Hematopoietic multipotent progenitor cell treated with erythropoietin and hydrocortisone succinate and interleukin-3 and kit ligand, for 6 days (in vitro differentiated cells): ENCODE data around the gene MPL.

ENCODE experiments used
- DNase-seq: peaks from one replicate; pipeline ENCODE4 v3.0.0-alpha.2; 2015

MPL gene

DNA sequence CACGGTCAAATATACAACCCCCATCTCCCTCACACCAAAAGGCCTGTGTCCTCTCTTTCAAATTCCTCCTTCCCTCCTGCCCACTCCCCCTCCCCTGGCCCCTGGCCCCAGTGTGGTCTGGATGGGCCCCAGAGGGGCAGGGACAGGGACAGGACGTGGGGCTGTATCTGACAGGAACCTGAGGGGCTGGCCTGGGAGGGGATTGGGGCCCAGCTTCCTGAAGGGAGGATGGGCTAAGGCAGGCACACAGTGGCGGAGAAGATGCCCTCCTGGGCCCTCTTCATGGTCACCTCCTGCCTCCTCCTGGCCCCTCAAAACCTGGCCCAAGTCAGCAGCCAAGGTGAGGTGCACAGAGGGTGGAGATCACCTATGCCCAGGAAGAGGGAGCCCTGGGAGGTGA, at the start of gene MPL:
Gene MPL (plus strand): TSS at position 231 of the 400 bp plus-strand sequence. CDS start 31 bp downstream, at position 262.
- DNase-seq, result no peak

DNA sequence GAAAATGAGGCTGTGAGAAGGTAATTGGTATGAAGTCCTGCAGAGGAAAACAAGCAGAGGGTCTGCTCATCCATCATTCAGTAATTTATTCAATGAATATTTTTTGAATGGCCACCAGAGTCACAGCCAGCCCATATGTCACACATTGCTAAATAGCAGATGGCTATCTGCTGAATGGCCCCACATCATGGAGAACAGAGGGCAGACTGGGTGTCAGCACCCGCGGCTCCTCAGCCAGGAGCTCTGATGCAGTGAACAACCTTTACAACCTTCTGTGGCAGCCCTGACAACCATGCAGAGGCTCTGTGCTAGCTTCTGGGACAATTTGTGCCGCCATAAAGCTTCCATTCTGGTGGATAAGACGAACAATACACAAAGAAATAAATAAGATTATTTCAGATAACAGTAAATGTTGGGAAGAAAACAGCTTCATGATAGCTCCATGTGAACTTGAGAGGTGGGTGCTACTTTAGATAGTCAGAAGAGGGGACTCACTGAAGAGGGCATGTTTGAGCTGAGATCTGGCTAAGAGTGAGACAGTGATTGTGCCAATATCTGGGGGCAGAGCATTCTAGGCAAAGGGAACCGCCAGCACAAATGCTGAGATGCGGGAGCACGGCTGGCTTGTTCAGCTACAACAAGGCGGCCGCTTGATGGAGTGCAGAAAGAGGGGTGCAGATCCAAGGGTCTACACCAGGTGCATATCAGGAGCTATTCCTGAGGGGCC, 49.4 kb upstream of the MPL start:
- DNase-seq, result no peak

DNA sequence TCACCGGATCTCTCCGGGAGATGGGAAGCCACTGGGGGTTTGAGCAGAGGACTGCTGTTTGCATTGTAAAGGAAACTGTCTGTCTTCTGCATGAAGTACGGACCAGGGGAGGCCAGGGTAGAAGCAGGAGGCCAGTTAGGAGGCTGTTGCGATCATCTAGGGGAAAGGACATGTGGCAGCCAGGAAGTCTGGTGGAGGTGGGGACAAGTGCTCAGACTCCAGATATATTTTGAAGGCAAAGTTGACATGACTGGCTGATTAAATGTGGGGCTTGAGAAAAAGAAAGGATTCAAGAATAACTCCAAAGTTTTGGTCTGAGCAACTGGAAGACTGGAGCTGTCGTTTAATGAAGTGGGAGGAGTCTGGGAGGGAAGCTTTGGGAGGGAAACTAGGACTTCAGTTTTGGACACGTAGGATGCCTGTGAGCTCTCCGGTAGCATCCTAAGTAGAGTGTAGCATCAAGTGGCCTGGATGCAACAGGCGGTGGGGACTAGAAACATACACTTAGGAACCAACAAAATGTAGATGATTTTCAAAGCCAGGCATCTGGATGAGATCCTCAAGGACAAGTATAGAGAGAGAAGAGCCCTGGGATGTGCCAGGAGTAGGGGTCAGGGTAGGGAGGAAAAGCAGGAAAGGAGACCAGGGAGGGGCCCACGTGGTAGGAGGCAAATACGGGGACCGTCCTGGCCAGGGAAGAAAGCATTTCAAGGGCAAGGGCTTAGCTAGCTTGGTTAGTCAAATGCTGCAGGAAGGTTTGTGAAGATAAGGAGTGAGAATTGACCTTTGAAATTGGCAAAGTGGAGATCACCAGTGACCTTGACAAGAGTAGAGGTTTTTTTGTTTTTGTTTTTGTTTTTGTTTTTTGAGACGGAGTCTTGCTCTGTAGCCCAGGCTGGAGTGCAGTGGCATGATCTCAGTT, 48.6 kb upstream of the MPL start:
- DNase-seq, result no peak

DNA sequence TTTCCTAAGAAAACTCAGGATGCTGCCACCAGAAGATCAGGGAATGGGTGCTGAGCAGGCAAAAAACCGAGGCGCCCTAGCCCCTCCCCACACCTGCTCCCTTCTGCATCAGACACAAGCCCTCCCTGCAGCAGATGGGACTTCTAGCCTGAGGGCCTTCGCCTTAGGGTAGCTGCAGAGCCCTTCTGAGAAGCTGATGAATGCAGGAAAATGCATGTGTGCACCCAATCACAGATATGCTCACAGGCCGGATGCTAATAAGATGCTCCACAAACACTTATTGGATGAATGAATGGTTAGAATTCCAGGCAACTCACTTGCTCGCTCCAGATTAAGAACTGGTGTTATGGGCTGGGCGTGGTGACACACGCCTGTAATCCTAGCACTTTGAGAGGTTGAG, 45.4 kb upstream of the MPL start:
- no peak for DNase-seq

DNA sequence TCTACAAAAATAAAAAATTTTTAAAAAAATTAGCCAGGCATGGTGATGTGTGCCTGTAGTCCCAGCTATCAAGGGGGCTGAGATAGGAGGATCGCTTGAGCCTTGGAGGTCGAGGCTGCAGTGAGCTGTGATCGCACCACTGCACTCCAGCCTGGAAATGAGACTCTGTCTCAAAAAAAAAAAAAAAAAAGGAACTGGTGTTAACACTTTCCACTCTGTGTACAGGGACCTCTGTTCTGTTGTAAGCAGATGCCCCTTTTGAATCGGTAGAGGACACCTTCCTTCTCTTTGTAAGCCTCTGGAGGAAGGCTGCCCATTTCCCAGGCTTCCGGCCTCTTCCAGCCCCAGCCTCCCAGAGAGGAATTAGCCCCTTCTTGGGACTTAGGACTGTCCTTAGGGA, 44.9 kb upstream of the MPL start:
- no peak for DNase-seq

DNA sequence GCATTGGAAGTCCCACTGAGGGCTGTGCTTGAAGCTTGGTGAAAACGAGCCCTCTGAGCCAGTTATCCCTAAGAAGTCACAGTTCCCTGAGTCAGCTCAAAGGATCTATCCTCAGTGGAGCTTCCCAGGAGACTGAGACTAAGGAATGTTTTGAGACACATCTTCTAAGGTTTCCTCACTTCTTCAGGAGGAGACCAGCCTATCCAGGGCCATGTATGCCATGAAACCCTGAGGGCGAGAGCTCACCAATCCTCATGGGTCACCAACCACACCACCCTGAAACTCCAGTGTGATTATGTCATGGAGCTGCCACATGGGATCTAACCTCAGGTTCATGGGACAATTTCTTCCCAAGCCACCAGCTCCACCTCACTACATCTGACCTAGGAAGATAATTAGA, 44.4 kb upstream of the MPL start:
- peak; percentile 8 for DNase-seq

DNA sequence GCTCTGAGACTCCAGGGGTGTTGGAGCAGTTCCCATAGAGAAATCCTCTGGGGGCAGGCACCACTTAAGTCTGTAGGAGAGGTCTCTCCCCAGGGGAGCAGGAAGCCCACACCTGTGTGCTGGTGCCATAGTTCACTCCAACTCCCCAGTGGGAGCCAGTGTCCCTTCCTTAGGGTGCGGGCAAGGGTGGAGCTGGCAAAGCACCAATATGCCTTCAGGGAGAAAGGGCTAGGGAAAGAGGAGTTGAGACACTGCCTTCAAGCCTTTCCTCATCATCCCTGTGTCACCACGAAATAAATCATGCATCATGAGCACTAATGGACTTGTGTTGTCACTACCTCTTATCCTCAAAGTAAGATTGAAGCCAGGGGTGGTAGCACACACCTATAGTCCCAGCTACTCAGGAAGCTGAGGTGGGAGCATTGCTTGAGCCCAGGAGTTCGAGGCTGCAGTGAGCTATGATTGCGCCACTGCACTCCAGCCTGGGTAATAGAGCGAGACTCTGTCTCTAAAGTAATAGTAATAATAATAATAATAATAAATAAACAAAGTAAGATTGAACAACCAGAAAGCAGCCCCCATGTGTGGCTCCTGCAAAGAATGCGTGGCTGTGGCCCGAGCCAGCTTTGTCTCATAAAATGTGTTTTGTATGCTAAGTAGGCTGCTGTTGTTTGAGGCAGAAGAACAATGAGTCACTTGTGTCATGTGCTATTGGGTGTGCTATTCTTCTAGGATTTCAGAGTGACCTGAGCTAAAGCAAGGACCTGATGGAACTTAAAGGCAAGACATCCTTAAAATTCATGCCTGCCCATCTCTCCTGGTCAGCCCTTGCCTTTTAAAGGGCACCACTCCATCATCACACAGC, 43.5 kb upstream of the MPL start:
- no peak for DNase-seq

DNA sequence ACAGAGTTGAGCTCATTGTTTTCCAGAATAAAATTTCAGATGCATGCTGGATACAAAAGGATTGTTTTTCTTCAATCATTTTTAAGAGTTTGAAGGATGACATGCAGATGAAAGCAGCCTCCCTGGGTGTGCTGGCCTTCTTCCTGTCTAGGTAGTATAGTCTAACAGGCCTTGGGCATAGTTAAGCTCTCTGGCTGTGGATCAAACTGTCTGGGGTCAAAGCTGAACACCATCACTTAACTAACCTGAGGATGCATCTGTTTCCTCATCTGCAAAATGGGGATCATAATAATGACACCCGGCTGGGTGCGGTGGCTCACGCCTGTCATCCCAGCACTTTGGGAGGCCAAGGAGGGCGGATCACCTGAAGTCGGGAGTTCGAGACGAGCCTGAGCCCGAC, 42.9 kb upstream of the MPL start:
- no peak for DNase-seq

DNA sequence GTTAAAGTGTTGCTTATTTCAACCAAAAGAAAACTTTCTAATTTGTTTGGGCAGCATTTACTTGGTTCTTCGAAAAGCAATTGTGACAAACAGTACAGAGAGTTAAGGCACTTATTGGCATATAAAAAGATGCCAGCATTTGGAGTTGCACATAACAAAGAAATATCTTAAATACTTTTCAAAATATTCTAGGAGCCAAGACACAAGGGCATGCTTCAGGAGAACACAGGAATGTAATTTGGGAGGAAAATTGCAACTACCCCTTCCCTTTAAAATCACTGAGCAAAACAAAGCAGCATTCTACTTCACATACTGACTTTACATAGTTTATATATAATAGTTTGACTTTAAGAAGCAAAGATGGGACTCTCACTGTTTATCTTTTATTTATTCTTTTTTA, 41.4 kb upstream of the MPL start:
- no peak for DNase-seq

DNA sequence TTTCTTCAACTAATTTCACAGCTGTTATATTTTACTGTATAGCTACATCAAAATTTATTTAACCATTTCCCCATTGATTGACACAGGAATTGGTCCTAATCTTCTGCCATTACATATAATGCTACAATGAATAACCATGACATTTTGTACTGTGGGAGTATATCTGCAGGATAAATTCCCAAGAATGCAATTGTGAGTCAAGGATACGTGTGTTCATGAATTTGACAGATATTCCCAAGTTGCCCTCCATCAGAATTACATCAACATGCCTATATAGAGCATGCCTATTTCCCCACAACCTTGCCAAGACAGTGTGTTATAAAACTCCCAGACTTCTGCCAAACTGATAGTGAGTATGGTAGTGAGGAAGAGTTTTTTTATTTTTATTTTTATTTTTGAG, 39.6 kb upstream of the MPL start:
- no peak for DNase-seq

DNA sequence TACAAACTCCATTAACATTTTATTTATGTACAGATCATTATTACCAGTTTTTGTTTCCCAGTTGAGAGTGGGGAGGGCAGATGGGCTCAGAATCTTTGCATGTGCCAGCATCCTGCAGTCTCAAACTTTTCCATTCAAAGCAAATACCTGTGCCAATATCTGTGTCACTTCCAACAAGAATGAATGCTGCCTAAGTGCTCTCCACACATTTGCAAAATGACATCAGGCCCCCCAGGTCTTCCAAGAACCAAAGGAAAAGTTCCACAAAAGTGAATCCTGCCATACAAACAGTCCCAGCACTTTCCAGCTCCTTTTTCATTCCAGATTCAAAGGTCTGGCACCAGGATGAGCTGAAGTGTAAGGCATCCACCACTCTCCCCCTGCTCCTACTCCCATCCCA, 38.5 kb upstream of the MPL start:
- DNase-seq, result no peak

DNA sequence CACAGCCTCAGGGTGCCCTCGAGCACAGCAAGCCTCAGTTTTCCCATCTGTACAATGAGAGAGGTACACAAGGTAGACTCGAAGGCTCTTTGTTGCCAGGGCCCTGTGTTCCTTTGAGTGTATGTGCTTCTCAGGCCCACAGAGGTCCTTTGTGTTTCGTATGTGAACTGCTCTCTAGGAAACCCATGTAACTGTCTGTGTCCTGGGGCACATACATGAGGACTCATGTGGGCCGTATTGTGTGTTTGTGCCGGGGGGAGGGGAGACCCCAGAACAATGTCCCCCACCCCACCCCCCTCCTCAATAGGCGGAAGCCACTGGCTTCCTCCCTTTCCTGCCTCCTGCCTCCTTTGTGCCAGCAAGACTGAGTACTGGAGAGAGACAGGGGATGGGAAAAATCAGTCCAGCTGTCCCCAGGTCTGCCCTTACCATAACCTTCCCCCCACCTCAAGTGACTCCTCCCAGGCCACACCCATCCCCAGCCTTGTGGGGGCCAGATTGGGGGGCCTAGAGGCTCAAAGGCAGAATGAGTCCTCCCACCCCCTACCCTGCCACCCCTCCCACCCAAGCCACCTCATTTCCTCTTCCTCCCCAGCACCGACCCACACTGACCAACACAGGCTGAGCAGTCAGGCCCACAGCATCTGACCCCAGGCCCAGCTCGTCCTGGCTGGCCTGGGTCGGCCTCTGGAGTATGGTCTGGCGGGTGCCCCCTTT, 37.1 kb upstream of the MPL start, which contains the start of gene TIE1:
Gene TIE1 (plus strand): TSS at position 605 of the 717 bp plus-strand sequence. CDS start 90 bp downstream, at position 695.
- no peak for DNase-seq

DNA sequence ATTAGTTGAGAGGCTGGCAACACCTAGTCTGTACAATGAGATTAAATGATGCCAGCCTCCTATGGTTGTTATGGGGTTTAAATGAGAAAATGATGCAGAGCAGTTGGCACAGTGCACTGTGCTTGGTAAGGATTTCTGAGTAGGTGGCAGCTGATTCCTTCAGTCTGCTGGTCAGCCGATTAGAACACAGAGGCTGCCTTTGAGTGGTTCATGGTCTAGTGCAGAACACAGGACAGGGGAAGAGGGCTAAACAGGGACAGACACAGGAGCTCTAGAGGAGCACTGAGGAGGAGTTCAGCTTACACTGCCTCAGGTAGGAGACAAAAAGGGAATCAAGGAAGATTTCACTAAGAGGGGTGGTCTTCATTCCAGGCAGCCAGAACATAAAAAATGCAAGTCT, 35.4 kb upstream of the MPL start:
- no peak for DNase-seq

DNA sequence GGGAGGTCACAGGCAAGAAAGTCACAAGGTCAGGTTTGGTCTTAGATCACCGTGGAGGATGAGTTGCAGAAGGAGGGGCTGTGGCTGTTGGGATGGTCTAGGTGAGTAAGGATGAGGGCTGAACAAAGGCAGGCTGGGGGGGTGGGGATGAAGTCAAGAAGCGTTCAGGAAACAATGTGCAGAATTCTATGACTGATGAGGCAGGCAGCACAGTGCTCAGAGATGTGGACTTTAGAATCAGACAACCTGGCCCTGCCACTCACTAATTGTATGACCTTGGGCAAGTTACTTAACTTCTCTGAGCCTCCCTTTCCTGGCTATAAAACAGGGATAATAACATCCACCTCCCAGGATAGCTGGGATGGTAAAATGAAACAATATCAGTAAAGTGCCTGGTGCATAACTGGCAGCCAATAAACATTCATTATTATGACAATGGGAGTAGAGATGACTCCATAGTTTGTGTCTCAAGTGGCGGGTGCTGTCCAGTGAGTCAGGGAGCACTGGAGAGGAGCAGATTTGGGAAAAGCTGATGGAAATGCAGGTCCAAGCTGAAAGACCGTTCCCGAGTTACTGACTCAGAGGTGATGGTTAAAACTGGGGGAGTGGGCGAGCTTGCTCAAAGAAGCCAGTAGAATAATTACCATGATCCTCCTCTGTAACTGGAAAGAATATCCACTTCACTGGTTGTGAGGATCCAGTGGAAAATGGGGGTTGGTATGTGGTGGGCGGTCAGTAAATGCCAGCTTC, 34.7 kb upstream of the MPL start:
- no peak for DNase-seq

DNA sequence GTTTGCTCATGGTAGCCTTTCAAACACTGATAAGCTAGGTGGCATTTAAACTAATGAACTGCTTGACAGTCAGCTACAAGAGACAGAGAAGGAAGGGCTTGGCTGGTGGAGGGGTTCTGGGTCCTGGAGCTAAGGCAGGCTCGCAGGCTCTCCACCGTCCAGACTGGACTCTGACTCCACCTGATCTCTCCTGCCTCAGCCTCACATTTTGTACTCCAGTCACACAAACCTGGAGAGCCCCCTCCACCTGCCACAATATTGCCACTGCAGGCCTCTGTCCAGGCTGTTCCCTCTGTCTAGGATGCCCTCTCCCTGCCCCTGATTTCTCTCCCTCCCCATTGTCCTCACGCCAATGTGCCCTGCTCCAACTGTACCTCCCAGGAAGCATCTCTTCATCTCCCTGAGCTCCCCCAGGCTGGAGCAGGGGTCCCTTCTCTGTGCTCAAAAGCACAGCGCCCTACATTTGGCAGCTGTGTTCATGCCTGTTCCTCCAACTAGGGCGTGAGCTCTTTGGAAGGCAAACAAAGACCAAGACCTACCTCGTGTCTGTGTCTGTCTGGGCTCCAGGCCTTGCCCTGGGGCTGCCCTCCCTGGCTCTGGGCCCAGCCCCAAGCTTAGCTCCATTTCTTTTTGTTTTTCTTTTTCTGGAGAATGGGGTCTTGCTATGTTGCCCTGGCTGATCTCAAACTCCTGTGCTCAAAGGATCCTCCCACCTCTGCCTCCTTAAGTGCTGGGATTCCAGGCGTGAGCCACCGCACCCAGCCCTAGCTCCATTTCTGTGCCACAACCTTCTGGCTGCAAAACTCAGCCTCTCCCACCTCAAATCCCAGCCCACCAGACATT, 33.9 kb upstream of the MPL start:
- DNase-seq, result no peak

DNA sequence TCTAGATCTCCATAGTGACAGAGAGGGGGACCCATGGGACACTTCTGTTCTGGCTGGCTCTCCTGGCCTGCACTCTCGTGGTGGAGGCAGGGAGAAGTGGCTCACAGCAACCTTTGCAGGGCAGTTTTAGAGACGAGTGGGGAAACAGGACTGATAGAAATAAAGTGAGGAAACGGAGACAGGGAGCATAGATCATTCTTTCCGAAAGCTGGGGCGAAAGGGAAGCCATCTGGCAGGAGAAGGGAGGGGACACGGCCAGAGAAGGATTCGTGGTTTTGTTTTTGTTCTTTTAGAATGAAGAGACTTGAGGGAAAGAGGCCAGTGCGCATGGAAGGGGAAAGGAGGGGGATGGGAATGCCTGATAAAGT, 33.3 kb upstream of the MPL start:
- no peak for DNase-seq

DNA sequence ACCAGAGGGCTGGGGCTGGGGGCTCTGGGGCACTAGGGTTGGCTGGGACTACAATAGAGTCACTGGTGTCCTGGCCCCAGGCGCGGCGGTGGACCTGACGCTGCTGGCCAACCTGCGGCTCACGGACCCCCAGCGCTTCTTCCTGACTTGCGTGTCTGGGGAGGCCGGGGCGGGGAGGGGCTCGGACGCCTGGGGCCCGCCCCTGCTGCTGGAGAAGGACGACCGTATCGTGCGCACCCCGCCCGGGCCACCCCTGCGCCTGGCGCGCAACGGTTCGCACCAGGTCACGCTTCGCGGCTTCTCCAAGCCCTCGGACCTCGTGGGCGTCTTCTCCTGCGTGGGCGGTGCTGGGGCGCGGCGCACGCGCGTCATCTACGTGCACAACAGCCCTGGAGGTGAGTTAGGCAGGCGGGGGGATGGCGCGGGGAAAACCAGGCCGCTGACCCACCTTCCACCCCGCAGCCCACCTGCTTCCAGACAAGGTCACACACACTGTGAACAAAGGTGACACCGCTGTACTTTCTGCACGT, 32.8 kb upstream of the MPL start:
- DNase-seq, result no peak

DNA sequence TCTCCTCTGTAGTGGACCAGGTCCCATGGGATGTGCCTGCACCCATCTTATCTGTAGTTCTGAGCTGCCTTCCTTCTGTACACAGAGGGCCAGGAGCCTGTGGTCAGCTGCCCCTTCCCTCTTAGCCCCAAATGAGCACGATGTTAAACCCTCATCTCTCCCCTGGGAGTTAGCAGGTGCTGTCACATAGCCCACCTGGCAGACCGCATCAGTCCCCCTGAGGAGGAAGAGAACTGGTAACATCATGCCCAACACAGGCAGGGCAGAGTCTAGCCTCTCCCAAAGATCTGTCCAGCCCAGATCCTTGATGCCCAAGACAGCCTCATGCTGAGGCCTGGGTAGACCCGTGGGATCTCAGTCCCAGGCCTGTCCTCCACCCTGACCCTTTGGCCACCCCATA, 32.2 kb upstream of the MPL start:
- DNase-seq, result no peak

DNA sequence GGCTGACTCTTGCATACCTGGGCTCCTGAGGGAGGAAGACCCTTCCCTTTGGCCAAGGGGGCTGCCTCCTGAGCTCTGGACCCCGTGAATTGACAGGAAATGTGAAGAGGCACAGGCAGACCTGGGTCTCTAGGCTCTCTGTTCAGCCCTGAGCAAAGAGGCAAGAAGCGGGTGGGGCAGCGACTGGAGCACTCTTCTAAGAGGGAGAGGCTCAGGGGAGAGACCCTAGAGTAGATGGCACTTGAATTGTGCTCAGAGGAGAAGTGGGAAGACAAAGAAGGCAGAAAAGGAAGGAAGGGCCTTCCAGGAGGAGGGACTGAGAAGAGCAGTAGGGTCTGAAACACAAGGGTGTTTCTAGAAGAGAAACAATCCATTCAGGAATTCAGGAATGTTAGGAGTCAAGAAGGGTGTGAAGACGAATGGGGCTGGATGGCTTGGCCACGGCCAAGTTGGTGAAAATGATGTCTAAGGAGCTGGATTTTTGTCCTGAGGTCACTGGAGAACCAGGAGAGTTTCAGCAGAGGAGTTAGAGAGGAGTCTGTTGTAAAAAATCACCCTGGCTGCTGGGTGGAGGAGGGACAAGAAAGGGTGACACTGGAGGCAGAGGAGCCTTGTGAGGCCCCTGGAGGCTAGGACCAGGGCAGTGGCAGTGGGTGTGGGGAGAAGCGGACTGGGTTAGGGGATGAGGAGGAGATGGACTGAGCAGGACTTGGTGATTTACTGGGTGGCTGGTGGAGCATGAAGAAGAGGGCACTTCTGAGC, 31.5 kb upstream of the MPL start:
- no peak for DNase-seq
